ENCODE data around the gene GCH1. TPM values are rescaled to one million over a fixed set of nuclear protein-coding genes. Genes with fewer than 3 reads are reported as not detected.
"Not testable (repeated sequence)": the region's sequence is repeated elsewhere in the genome, so short reads cannot be mapped to it uniquely, and the experiment has no call there.

The GCH1 gene
- polyA plus RNA-seq, 2 of the 4 experiments (the other 2 are of a cell fraction): 2.9 to 5.0 TPM

DNA sequence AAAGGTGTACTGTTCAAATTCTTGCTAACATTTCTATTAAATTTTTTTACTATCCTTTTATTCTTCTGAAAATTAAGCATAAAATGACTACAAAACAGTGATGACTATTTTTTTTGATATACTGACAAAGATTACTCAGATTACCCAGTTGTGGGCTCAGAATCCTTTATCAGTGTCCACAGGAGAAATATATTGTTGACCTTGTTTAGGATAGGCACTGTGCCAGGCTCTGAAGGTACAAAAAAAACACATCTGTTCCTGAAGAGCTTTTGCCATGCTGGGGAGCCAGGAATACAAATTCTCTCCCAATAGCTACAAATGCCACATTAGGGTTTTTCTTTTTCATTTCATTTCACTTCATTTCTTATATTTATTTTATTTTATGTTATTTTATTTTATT lies 26.9 kb upstream of the GCH1 start:
- Histone ChIP-seq H3K4me3 (no peak overlapping the region), H3K27ac (no peak overlapping the region), H3K9me3 (no peaks in the 10 kb centered on the region), H3K4me2 (no peak overlapping the region), H3K4me1 (no peaks in the 10 kb centered on the region)
- TF ChIP-seq RARB (CRISPR knock-in tag; IDR thresholded peaks at IDR 0.05) (no peak), KDM5A (IDR thresholded peaks at IDR 0.05) (no peak), EP300 (IDR thresholded peaks at IDR 0.05) (no peak), POLR2A (IDR thresholded peaks at IDR 0.05; ENCODE audit: low read length) (no peak), MAX (IDR thresholded peaks at IDR 0.05) (no peak), CBX8 (IDR thresholded peaks at IDR 0.05) (no peak), MAFK (IDR thresholded peaks at IDR 0.05; ENCODE audit: partially characterized antibody) (no peak), HEYL (CRISPR knock-in tag; IDR thresholded peaks at IDR 0.05) (no peak), JUNB (IDR thresholded peaks at IDR 0.05) (no peak), CEBPB (IDR thresholded peaks at IDR 0.05) (no peak), TP53 (CRISPR knock-in tag; IDR thresholded peaks at IDR 0.05) (no peak), ZFP36 (IDR thresholded peaks at IDR 0.05; ENCODE audit: borderline replicate concordance, partially characterized antibody) (no peak), CHD4 (IDR thresholded peaks at IDR 0.05; ENCODE audit: borderline replicate concordance) (no peak), CHD2 (IDR thresholded peaks at IDR 0.05; ENCODE audit: low read length, partially characterized antibody) (no peak)
- POLR2A ChIA-PET: no interaction called here
- DNase-seq (ENCODE audit: low read depth in 1 of 2, low spot score in 1 of 2) (no peak), FAIRE-seq (no peak), ATAC-seq (no peak)
- CTCF ChIA-PET: no interaction called here

DNA sequence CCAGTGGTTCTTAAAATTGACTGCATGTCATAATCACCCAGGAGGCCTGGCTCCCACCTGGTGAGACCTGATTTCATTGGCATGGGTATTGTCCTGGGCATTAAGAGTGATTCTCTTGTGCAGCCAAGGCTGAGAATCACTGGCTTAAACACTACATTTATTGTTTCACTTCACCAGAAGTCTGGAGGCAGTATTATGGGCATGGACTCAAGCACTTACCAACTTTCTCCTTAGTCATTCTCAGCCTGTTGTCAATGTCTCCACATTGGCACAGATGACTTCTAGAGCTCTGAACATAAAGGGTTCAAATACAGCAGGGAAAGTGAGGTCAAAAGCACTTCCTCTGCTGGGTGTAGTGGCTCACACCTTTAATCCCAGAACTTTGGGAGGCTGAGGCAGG lies 25.6 kb upstream of the GCH1 start:
- TF ChIP-seq RAD21 (conservative IDR thresholded peaks at IDR 0.05 in 1 of 2, IDR thresholded peaks at IDR 0.05 in 1 of 2) (no peak), NPAS2 (CRISPR knock-in tag; IDR thresholded peaks at IDR 0.05; ENCODE audit: borderline replicate concordance) (no peak), HDAC2 (IDR thresholded peaks at IDR 0.05) (no peak)
- ChIA-PET CTCF (interaction anchor here (1.0 kb wide), 1 partner anchor 16 kb away, joined by 3 read pairs; no protein-coding TSS in a partner anchor), POLR2A (no interaction called here)

GRCh38 chr14:54927551-54927950 lies 24.9 kb upstream of the GCH1 start:
- Histone ChIP-seq H3K9me3 (no peaks in the 10 kb centered on the region), H3K4me1 (no peaks in the 10 kb centered on the region), H3K4me2 (no peak overlapping the region), H3K4me3 (no peak overlapping the region), H3K27ac (no peak overlapping the region)
- ATAC-seq (no peak), FAIRE-seq (no peak), DNase-seq (ENCODE audit: low read depth in 1 of 2, low spot score in 1 of 2) (no peak)
- ChIA-PET POLR2A (no interaction called here), CTCF (interaction anchor here (1.0 kb wide), 1 partner anchor 9 kb away, joined by 3 read pairs; no protein-coding TSS in a partner anchor)
- 85% methylated on average over 1 of the region's 1 CpG for WGBS (ENCODE audit: missing lambda C conversion rate)
- TF ChIP-seq HDAC2 (IDR thresholded peaks at IDR 0.05) (no peak), POLR2A (IDR thresholded peaks at IDR 0.05; ENCODE audit: low read length) (no peak), ESRRA (IDR thresholded peaks at IDR 0.05; ENCODE audit: borderline replicate concordance, low read length) (no peak)

More for the DNA sequence above, 25.6 kb upstream of the GCH1 start:
- Histone ChIP-seq H3K4me1 (no peaks in the 10 kb centered on the region), H3K4me3 (no peak overlapping the region), H3K9me3 (no peaks in the 10 kb centered on the region), H3K4me2 (no peak overlapping the region), H3K27ac (no peak overlapping the region)
- ATAC-seq (no peak), DNase-seq (ENCODE audit: low read depth in 1 of 2, low spot score in 1 of 2) (no peak), FAIRE-seq (no peak)

- H3K4me1 ChIP-seq; H3K27ac ChIP-seq; H3K4me2 ChIP-seq; H3K4me3 ChIP-seq; CTCF ChIA-PET; DNase-seq (ENCODE audit: low read depth in 1 of 2, low spot score in 1 of 2); ATAC-seq; POLR2A ChIA-PET; H3K9me3 ChIP-seq; FAIRE-seq: not testable (repeated sequence)
- 86% methylated on average over 5 of the region's 5 CpGs for WGBS (ENCODE audit: missing lambda C conversion rate)
Measured at GRCh38 chr14:54926570-54926969, 23.9 kb upstream of the GCH1 start.

DNA sequence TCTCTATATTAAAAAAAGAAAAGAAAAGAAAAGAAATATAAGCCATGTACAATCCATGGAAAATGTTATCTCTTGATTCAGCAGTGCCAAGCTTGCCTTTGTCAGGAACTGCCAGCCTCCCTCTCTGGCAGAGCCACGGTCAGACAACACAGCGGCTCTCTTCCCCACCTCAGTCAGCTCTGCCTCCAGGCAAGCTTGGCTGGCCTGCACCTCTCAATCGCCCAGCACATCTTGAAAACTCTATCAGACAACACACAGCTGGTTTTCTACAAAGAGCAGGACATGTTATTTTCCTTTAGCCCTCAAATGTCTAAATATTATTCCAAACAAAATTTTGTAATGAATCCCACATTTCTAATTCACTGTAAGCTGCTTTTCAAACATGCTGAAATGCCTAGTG lies 20.0 kb upstream of the GCH1 start:
- ChIA-PET CTCF (no interaction called here), POLR2A (no interaction called here)
- H3K27ac ChIP-seq: no peak overlapping the region
- DNase-seq (ENCODE audit: low read depth in 1 of 2, low spot score in 1 of 2) (no peak), ATAC-seq (no peak), FAIRE-seq (no peak)
- no peak overlapping the region for H3K4me2 ChIP-seq
- TF ChIP-seq BHLHE40 (IDR thresholded peaks at IDR 0.05; ENCODE audit: low read depth, low read length) (no peak), HOXB13 (CRISPR knock-in tag; IDR thresholded peaks at IDR 0.05; ENCODE audit: low read depth) (no peak), JUNB (IDR thresholded peaks at IDR 0.05) (no peak)
- H3K4me1 ChIP-seq: no peaks in the 10 kb centered on the region
- H3K4me3 ChIP-seq: no peak overlapping the region
- WGBS (ENCODE audit: missing lambda C conversion rate): 69% methylated on average over 3 of the region's 3 CpGs
- H3K9me3 ChIP-seq: no peaks in the 10 kb centered on the region

Data from A549 (cell line).